GM18870 (cell line): ENCODE measurements around the gene ABLIM3.

ENCODE experiments used
- ATAC-seq: cut with Tn5 transposase; IDR thresholded peaks from one replicate; pipeline ENCODE4 v1.9.1; 2021; ENCODE audit warnings: moderate library complexity; ENCODE audit not compliant: unreplicated experiment

ABLIM3 gene

DNA sequence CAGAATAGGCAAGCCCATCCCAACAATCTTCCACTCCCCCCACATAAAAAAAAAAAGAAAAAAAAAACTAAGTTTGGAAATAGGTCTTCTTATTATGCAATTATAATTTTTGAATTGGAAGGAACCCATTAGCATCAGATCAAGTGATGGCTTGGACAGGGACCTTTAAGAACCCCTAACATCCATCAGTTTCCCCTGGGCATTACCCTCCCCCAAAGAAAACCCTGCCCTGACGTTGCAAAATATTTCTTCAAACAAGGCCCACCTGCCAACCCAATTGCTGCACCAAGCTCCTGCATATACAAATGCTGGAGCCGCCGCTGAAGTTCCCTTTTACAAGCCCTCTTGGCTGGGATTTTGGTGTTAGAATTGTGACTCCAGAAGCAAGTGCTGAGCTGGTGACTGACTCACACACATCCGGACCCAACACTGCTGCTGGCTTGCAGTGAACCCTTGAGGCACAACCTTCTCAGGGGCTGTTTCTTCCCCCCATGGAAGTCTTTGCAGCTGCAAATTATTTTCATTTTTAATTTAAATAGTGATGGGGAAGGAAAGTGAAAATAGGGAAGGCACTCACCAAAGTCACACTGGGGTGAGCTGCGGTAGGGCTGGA, 74.3 kb downstream of the ABLIM3 start:
- ATAC-seq, result no peak

DNA sequence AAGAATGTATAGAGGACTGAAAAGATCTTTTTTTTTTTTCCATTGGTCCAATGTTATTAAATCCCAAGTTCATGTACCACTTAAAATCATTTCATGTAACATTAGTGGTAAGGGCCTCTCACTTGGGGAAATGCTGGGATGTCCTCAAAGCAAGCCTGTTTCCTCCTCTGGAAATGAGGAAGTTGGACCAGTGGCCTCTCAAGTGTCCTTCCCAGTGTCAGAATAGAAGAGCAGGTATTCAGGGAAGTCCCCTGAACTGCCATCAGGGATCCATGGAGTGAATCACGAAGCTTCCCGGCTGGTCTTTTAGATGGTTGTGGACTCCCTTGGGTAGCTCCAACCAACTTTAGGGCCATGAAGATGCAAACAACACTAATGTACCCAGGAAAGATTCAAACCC, 75.2 kb downstream of the ABLIM3 start:
- no peak for ATAC-seq

DNA sequence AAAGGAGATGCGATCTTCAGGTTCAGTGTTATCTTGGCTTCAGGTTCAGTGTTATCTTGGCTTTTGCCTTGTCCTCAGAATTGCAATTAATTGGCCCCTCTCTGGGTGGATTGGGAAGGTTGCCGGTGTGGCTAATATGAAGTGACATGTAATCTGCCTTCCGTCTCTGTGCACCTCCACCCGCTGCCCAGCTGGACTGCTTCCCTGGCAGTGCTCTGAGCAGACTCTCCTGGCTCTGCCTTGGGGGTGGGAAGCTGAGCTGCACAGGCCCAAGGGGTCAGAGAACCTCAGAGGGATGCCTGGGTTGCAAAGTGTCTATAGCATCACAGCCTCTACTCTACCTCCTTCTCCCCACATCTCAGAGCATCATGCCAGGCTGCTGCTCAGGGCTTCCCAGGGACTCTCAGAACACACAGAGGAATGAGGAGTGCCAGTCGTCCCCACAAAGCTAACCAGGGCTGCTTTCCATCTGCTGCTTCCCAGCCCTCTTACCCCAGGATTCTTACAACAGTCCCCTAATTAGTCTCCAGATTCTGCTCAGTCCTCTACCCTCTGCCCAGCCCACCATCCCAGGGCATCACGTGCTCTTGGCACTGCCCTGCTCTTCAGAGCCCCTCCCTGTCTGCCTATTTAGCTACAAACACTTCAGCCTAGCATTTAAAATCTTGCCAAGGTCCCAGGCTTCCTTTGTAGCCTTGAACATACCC, 76.0 kb downstream of the ABLIM3 start:
- no peak for ATAC-seq

DNA sequence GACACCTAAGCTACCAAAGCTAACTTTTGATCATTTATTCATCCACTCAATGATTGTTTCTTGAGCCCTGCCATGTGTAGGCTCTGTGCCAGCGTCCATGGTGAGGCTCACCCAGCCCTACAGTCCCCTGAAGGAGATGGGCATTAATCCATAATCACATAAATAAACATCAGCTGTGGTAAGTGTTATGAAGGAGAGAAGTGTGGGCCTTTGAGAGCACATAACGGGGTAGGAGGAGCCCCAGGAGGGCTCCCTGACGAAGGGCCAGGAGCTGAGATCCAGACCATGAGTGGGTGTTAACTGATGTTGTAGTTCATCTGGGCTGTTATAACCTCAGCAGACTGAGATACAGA, 76.5 kb downstream of the ABLIM3 start:
- ATAC-seq, result no peak

DNA sequence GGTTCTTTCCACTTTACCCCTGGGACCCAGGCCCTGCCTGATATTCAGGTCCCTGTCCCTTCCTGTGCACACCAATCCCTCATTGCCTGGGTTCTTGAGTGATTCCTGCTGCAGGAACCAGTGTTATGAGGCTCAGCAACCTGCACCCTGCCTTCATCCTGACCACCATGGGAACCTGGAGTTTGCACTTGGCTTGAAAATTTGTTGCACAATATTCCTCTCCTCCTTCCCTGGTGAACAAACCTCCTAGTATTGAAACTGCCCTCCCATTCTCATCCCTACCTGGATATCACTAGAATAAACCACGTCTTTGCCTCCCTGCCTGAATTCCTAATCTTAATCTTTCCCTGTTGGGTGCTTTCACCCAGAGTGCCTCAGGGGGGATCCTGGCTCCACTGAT, 78.3 kb downstream of the ABLIM3 start:
- no peak for ATAC-seq

DNA sequence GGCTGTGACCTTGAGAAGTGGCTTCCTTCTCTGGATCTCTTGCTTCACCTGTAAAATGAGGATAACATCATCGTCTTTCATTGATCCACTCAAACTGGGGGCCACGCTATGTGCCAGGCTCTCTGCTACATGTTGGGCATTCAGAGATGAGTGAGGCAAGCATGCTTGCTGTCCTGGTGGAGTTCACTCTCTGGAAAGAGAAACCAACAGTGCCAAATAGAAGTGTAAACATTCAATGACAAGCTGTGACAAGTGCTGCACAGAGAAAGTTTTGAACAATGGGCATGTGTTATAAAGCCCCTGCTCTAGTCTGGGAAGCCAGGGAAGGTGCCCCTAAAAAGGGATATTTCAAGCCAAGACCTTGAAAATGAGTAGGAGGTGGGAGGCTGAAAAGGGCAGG, 79.5 kb downstream of the ABLIM3 start:
- ATAC-seq, result no peak

DNA sequence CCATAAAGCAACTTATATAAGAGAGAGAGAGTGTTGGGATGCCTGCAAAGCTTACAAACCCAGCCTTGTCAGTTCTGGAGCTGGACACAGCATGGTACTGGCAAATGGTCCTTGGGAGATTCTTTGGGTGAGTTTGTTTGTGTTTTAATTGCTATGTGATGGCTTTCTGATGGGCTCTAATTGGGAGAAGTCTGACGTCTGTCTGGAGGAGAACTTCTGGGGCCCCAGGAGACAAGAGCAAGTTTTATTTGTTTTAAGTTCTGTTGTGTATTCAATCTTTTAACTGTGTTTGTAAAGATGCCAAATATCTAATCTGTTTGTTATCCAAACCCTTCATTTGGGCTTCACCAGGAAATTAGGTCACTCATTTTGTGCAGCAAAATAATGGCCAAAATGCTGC, 80.0 kb downstream of the ABLIM3 start:
- ATAC-seq, result no peak

DNA sequence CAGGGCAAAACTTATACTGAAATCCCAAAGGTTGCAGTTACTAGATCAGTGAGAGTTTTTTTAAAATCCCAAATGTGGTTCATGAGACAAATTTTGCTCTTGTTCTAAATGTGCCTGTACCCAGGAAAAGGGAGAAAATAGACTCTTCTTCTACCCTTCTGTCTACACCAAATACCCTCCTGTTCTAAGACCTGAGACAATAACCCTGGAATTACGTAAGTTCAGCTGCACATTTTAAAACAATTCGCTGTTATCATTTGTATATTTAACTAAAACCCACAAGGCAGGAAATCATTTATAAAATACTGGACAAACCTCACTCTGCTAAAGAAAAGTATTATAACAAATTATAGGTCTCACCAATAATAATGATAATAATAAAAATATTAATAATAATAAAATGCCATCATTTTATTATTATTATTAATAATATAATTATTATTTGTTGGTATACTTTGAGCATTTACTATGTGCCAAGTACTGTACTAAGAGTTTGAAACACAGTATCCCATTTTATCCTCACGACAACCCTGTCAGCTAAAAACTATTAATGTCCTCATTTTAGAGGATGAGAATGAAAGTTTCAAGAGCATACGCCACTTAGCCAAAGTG, 80.5 kb downstream of the ABLIM3 start:
- ATAC-seq, result no peak

DNA sequence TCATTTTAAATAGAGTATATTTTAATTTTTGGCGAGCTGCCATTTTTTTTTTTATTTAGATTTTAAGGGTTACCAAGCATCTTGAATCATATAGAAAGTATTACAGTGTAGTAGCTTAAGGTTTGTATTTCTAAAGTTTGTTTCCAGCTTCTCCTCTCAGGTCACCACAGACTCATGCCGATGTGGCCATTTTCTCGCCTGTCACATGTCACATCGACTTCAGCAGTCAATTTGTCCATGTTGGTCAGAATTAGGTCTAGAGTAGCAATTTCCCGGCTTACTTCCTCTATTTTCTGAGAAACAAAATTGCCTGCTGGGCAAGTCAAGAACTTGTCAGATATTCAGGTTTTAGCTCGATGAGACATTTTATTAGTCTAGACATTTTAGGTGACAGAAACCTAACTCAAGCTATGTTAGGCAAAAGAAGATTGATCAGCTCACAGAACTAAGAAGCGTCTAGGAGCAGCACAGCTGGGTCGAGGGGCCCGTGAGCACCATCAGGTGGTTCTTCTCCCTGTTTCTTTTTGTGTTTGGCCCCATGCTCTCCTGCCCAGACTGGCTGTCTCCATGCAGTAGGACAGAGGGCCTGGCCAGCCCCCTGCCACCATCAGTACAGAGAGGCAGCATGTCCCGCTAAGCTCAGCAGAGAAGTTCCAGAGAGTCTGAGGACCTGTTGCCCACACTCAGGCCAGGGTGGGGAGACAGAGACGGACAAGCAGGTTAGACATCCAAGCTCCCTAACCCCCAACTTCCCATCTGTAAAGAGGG, 82.0 kb downstream of the ABLIM3 start:
- ATAC-seq, result no peak

DNA sequence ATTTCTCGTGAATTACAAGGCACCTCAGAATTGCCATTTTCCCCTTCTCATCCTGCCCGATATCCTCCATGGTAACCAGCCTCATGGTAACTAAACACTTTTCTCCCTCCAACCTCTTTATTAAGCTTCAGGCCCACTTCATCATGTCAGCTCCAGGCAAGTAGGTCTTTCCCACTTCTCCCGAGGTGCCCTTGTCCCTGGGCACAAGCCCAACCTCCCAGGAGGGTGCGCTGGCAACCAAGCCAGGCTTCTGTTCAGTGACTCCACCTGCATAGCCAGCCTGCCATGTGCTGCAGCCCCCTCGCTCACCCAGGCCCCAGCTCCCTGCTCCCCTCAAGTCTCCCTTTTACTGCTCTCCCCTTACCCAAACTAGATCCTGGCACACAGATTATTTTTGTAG, 83.0 kb downstream of the ABLIM3 start:
- ATAC-seq, result no peak

DNA sequence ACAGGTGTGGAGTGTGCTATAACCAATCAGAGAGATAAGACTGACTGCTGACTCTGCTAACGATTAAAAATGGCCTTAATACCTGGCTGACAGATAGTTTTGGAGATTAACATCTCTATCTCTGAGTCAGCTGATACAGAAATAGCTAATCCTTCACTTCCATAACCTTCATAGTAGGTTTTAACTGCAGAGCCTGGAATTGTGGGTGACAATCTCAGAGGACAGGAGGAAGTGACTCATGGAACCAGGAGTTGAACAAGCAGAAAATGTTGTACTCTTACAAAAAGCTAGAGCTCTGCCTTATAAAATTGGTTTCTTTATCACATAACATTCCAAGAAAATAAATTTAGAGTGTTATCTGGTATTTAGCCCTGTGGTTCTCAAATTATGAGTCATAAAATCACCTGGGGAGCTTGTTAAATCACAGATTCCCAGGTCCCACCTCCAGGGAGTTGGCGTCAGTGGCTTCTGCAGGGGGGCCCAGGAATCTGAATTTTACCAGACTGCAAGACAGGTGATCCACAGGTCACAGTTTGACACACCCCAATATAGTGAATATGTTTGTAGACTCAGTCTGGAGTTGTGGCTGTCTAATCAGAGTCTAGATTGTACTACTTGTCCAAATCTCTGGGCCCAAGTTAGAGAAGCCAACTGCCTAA, 86.0 kb downstream of the ABLIM3 start:
- no peak for ATAC-seq

DNA sequence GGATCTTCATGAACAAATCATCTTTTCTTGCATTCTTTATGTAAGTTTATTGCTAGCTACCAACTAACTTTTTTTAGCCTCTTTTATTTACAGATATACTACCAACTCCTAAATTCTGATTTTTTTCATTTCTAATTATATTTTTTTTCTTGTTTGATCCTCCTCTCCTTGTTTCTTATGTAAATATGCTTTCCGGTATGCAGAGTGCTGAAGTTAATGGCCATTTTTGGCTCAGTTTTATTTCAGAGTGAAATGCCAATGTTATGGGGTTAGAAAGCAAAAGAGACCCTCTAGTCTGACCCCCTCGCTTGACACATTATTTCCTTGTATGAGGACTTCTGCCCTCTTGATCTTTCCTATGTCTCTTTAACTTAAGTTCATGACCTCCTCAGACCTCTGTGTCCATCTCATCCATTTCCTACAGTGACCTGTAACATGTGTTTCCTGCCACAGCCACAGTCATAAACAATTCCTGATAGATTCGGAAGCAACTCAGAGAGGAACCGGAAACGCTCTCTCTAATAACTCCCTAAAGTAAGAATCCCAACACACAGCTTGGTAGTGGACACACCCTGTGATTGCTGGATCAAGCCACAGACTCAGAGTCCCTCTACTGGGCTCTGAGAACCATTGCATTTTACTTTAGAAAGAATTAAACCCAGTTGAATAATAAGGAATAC, 87.5 kb downstream of the ABLIM3 start:
- ATAC-seq, result no peak

DNA sequence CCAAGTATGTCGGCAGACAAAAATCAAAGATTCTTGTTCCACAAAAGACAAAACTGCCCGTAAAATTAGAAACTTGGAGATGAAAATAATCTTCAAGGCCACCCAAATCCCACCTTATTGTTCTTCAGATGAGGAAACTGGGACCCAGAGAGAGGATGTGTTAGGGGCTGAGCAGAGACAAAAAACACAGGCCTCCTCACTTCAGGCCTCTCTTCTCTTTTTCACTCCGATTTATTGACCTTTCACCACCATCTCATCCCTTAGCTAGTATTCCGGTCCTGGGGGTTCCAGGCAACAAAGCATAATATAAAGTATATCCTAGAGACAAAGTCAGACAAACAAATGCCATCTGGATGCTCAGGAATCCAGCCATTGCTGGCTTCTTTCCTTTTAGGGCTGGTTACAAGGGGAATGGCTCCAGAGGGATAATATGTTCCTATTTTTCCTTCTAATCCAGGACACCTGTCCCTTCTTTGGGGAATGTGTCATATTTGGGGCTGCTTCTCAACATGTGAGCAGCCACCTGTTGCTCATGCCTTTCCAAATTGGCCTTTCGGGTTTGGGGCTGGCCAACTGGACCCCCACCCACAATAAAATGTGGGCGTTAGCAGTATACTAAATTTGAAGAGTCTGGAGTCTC, 88.1 kb downstream of the ABLIM3 start:
- ATAC-seq, result no peak

DNA sequence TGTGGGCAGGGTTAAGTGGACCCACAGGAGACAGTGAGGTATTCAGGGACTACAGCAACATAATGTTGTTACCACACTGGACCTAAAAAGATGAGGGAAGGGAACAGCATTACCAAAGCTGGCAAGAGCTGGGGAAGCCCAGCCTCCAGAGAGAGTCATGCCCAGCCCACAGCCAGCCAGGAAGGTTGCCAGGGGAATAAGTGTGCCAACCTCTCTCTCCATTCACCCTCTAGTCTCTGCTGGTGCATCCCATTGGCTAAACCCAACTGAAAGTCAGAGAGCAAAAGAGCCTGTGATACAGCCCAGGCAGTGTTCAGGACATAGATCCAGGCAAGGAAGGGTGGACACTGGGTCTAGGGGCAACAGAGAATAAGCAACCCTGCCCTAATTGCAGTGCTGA, 94.5 kb downstream of the ABLIM3 start:
- no peak for ATAC-seq

DNA sequence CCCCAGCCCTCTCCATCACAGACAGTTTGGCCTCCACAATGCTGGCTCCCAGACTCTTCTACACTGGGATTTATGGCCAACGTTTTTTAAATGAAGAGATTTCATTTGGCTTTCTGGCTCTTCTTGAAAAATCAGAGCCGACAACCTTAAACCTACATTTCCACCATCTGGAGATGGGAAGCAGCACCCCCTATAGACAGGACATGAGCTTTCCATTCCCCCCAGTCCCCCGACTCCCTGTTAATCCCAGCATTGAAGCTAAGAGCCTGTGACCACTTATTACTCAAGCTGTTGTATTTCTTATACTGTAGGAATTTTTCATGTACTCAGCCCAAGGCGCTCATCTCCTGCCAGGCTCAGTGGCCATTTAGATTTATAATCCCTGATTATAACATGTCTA, 96.4 kb downstream of the ABLIM3 start:
- ATAC-seq, result no peak

DNA sequence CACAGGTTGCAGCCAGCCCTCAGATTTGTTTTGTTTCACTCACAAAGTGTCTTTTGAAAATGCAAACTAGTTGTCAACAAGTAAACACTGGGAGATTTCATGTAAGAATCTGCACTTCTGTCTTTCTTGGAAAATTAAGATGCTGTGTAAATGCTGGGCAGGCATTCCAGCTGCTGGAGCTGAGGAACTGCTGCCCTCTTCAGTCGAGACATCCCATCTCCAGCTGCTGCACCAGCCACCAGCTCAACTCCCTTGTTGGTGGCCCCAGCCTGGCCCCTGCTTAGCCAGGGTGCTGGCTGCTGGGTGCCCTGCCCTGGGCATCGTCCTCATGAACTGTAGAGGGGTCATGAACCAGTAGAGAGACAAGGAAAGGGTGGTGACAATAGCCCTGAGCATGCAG, 97.2 kb downstream of the ABLIM3 start:
- ATAC-seq, result no peak

DNA sequence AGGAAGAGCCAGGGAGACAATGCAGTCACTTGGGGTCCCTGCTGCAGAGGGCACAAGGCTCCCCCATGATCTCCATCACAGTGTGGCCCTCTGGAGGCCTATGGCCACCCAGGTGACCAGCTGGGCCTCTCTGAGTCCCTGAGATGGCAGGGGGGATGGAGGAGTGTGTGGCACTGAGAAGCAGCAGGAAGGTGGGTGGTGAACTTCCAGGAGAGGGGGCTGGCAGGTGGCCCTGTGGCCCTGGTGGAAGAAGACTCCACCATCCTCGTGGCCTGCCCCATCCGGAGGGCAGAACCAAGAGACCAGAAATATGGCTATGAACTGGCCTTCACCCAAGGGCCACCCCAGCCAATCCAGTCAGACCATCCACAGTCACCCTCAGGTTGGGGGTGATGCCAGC, 98.6 kb downstream of the ABLIM3 start:
- ATAC-seq, result no peak

DNA sequence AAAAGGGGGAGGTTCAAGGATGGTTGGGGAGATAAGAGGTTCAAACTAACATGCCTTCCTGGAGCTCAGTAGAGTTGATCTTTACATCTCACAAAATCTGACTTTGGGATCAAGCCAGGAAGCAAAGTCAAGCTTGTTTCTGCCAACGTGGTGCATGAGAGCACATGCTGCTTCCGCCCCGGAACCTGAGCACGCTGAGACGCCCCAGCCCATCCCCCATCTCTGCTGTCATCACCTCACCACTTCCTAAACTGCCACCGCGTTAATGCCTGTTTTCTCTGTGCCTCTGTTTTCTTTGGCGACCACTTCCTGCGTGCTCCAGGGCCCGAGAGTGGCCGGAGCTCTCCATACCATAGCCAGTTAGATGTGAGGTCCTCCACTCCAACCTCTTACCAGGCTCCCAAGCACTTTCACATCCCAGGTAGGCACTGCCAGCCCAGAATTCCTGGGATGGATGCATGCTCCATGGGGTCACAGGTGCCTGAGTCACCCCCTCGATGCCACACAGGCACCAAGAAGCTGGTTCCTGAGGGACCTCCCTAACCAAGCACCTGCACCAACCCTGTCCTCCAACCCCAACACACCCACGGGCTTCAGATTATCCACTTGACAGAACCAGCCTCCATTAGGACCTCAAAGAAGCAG, 99.2 kb downstream of the ABLIM3 start:
- no peak for ATAC-seq

DNA sequence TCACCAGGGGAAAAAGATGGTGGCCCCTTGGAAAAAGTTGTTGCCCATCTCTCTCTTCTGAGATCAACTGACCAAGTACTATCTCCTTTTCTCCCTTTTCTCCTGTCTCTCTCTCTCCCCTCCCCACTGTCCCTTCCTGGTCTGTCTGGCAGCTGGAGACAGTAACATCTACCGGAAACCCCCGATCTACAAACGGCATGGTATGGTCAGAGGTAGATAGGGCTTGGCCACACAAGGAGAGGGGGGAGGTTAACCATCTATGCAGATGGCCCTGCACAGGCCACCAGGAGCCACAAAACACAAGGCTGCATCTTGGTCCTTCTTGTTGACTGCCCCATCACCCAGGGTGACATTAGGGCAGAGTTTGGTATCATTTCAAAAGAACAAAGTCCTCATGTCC, 101.0 kb downstream of the ABLIM3 start:
- ATAC-seq, result no peak

DNA sequence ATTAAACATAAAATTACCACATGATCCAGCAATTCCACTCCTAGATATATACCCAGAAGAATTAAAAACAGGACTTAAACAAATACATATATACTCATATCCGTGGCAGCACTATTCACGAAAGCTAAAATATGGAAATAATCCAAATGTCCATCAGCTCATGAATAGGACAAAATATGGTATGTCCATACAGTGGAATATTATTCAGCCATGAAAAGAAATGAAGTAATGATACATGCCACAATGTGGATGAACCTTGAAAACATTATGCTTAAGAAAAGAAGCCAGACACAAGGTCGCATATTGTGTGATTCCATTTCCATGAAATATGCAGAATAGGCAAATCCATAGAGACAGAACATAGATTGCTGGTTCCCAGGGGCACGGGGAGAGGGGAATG, 105.6 kb downstream of the ABLIM3 start:
- ATAC-seq, result no peak
